Heart left ventricle (tissue), 16 donors: ENCODE results near the gene EIF4G3. TPM values are rescaled to one million over a fixed set of nuclear protein-coding genes. Genes with fewer than 3 reads are reported as not detected.

Experiments used
- ATAC-seq, 4 donors: fragments of 200-7000 bp; cut with Tn5 transposase; one replicate each; pipeline ENCODE4 v1.9.1; 2020 to 2022; ENCODE audit warnings: moderate library complexity in 4 of 4, mild to moderate bottlenecking in 3 of 4, moderate number of reproducible peaks in 1 of 4
- DNase-seq, 5 donors: peaks; one replicate each; pipeline ENCODE4 v3.0.0-alpha.2; 2020
- H3K27ac ChIP-seq, 12 donors: fragments of 200-600 bp; sonication (generic) in 4 of 12; one replicate each; pipeline versions ENCODE4 v1.5.0 to v1.8.0; 2016 to 2022; ENCODE audit warnings: mild to moderate bottlenecking in 2 of 12
- H3K27me3 ChIP-seq, 9 donors: fragments of 200-600 bp; sonication (generic) in 2 of 9; one replicate each; pipeline versions ENCODE4 v1.5.1 to v1.8.0; 2016 to 2022; ENCODE audit warnings: mild to moderate bottlenecking in 3 of 9
- H3K36me3 ChIP-seq, 9 donors: fragments of 200-600 bp; sonication (generic) in 2 of 9; one replicate each; pipeline versions ENCODE4 v1.5.0 to v1.8.0; 2018 to 2022; ENCODE audit warnings: mild to moderate bottlenecking in 2 of 9
- H3K4me1 ChIP-seq, 12 donors: fragments of 200-600 bp; sonication (generic) in 4 of 12; one replicate each; pipeline versions ENCODE4 v1.5.0 to v1.8.0; 2016 to 2022; ENCODE audit warnings: mild to moderate bottlenecking in 3 of 12
- H3K4me3 ChIP-seq, 12 donors: fragments of 200-600 bp; sonication (generic) in 4 of 12; one replicate each; pipeline versions ENCODE4 v1.5.0 to v1.8.0; 2017 to 2022; ENCODE audit warnings: mild to moderate bottlenecking in 9 of 12, moderate library complexity in 4 of 12
- H3K9me3 ChIP-seq, 12 donors: fragments of 200-600 bp; sonication (generic) in 4 of 12; one replicate each; pipeline versions ENCODE4 v1.5.0 to v1.8.0; 2016 to 2022; ENCODE audit warnings: mild to moderate bottlenecking in 1 of 12
- POLR2A ChIP-seq, 2 donors: fragments of 450-650 bp; IDR thresholded peaks; one replicate each; pipeline ENCODE4 v1.6.1; 2017; ENCODE audit warnings: antibody characterized with exemption in 2 of 2, mild to moderate bottlenecking in 2 of 2, moderate library complexity in 2 of 2
- WGBS, 4 donors: extraction: QIAGEN DNeasy Blood & Tissue Kit in 2 of 4; methylation state at CpG; one replicate each; pipeline versions ENCODE4 v1.1.5 to v1.1.7; 2013 to 2018; 5-methylcytosine and 5-hydroxymethylcytosine counted together
- intact Hi-C, 10 donors: fragments of 100-400 bp; cut with DNase I; formaldehyde crosslinking; loops; one replicate each; pipeline versions ENCODE4 v1.11.1 to v1.14.2; 2022
- polyA plus RNA-seq, 2 donors: library from polyadenylated mRNA; stranded (reverse); fragments of 200-250 nt; gene quantifications; one replicate each; pipeline ENCODE4 v1.2.3, GENCODE V29; 2013
- total RNA-seq, 9 donors: library from RNA; depleted of rRNA in 2 of 9; stranded (reverse); fragments of >200 nt in 2 of 9; fragmentation: NEBNext Ultra II Directional in 3 of 9; extraction: Animal tissue kit (Norgen Biotek cat#: 25700) in 3 of 9; gene quantifications; one replicate each; pipeline versions ENCODE4 v1.1.0 to v1.2.4, GENCODE V29; 2016 to 2023
- TF ChIP-seq, protein P1 (sequence below), 12 donors: fragments of 200-600 bp; sonication (generic) in 4 of 12; IDR thresholded peaks; one replicate each; pipeline versions ENCODE4 v1.5.0 to v1.8.0; 2018 to 2022; ENCODE audit warnings: antibody characterized with exemption in 12 of 12, mild to moderate bottlenecking in 5 of 12
- donor health status: ischemic (EF 13 %, LVEDD 7.1; RV severe dilation, severe dysfunction).
- donor health status: healthy with polysubstance abuse.
- donor health status: DM: no; HTN: yes; CAD: no.
- donor health status: DM: no; HTN: no; CAD: no.
- donor health status: ischemic (EF 25% LVEDD 6.9; RV normal size, moderate dysfunction).
- donor health status: ischemic (EF 25% LVEDD 5.7; RV mildly dilated, moderate dysfunction).
- donor health status: healthy.
- donor health status: DM: yes; HTN: yes; CAD: no.
- donor health status: ischemic (EF 35%, LVEDD 5.7; RV mildly dilated, moderate dysfunction).
- donor health status: nonischemic (EF 11% LVEDD 7.7; RV severe dilation, severe dysfunction).
- donor health status: DM: yes; HTN: yes; CAD: no.
- donor health status: PGD.
- donor health status: ischemic (EF 29% LVEDD 5.4; RV normal size, mild dysfunction).
- donor health status: nonischemic (EF 23%, LVEDD 6.1; RV moderate dilation, normal function).

Gene EIF4G3
- total and polyA plus RNA-seq, 11 donors: 14.6 to 49.0 (median 36.2) TPM

DNA sequence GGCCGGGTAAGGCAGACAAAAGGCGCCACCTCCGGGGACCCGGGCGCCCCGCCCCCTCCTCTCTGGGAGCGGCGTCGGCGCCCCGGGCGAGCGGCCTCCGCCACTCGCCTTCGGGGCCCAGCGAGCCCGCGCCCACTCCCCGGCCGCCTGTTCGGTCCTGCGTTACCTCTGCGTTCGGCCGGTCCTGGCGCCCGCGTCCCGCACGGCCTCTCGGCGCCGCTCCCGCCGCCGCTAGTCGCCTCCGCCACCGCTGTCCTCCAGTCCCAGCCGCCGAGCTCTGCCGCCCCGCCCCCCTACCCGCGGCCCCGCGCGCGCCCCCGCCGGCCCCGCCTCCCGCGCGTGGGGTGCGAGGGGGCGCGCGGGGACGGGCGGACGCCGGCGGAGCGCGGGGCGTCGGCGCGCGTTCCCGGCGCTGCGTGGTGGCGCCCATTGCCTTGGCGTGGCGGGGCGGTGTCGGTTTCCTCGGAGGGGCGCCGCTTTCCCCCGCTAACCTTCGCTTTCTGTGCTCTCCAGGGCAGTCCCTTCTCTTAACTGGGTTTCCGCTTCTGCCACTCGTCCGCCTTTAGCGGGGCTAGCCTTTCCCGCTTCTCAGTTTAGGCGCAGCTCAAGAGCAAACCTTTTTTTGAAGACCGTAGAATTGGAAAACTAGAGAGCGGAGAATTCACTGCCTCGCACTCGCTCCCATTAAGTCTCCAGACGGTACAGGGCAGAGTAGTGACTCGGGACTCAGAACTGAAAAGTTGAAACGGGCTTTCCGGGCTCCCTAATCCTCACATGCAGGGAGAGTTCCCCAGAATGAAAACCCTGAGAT is 389.5 kb downstream of the EIF4G3 start, which contains the start of gene HP1BP3:
Gene HP1BP3, minus strand, starts transcription at position 279 of the 811 bp plus-strand sequence. CDS start 6,867 bp downstream, outside the sequence.
- 0 to 1% (median 0%) methylated on average over 20 to 99 of the region's 99 CpGs for WGBS, 4 donors
- Histone ChIP-seq H3K27me3 (no peaks in the 10 kb centered on the region), H3K4me3 (peak within 1 kb of the TSS; percentile 77 to 99 (median 95)), H3K27ac (peak within 1 kb of the TSS; percentile 84 to 100 (median 98)), H3K36me3 (no peaks in the 10 kb centered on the region), H3K9me3 (no peaks in the 10 kb centered on the region), H3K4me1 (peaks cover 3 to 42% (median 26%) of the 10 kb centered on the region in 12 donors)
- peak; percentile 78 to 90 (median 85) for DNase-seq
- intact Hi-C loops: loop anchor here in 3 of 10 donors (2.0 to 10.0 kb wide), 4 partner anchors 90 to 408 kb away; partner anchors contain the start of gene EIF4G3 (in 1 of the 3)
- peak; percentile 49 to 84 (median 76) for ATAC-seq
- TF ChIP-seq, protein P1, sequence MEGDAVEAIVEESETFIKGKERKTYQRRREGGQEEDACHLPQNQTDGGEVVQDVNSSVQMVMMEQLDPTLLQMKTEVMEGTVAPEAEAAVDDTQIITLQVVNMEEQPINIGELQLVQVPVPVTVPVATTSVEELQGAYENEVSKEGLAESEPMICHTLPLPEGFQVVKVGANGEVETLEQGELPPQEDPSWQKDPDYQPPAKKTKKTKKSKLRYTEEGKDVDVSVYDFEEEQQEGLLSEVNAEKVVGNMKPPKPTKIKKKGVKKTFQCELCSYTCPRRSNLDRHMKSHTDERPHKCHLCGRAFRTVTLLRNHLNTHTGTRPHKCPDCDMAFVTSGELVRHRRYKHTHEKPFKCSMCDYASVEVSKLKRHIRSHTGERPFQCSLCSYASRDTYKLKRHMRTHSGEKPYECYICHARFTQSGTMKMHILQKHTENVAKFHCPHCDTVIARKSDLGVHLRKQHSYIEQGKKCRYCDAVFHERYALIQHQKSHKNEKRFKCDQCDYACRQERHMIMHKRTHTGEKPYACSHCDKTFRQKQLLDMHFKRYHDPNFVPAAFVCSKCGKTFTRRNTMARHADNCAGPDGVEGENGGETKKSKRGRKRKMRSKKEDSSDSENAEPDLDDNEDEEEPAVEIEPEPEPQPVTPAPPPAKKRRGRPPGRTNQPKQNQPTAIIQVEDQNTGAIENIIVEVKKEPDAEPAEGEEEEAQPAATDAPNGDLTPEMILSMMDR (IDR thresholded peaks at IDR 0.05): peak in 1 of 12 donors; percentile 4
- TF ChIP-seq POLR2A (IDR thresholded peaks at IDR 0.05): peak; percentile 13 to 34

- peaks cover 4 to 50% (median 30%) of the 10 kb centered on the region in 12 donors for H3K4me1 ChIP-seq
- intact Hi-C loops: loop anchor here in 3 of 10 donors (2.0 to 10.0 kb wide), 4 partner anchors 89 to 408 kb away; partner anchors contain the start of gene EIF4G3 (in 1 of the 3)
- H3K9me3 ChIP-seq: no peaks in the 10 kb centered on the region
These were observed 390.3 kb downstream of the EIF4G3 start for GRCh38 chr1:20786253-20787028.

DNA sequence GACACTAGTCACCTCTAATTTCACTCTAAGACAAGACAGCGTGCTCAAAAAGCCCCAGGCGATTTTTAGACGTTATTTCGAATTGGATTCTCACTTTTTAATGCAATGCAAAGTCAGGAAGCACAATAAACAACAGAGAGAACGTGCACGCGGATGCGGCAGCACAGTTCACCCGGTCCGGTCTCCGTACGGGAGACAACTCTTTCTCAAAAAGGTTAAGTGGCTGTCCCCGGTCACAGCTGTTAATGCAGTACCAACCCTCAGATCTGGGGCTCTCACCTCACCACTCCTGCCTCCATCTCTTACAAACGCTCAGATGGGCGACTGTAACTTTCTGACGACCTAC is 390.8 kb downstream of the EIF4G3 start:
- Histone ChIP-seq H3K4me1 (peaks cover 9 to 54% (median 35%) of the 10 kb centered on the region in 12 donors), H3K9me3 (no peaks in the 10 kb centered on the region), H3K27ac (peak overlapping the region; percentile 81 to 100 (median 98)), H3K27me3 (no peaks in the 10 kb centered on the region), H3K4me3 (peak overlapping the region; percentile 77 to 99 (median 95)), H3K36me3 (no peaks in the 10 kb centered on the region)
- ATAC-seq (peak in 1 of 4 donors; percentile 2), DNase-seq (peak in 1 of 5 donors; percentile 19)
- TF ChIP-seq, protein P1 (IDR thresholded peaks at IDR 0.05): no peak
- no peak for TF ChIP-seq POLR2A (IDR thresholded peaks at IDR 0.05)
- WGBS, 4 donors: 0 to 1% (median 0%) methylated on average over 16 of the region's 16 CpGs
- intact Hi-C loops: loop anchor here in 3 of 10 donors (2.0 to 10.0 kb wide), 4 partner anchors 89 to 409 kb away; partner anchors contain the start of gene EIF4G3 (in 1 of the 3)

More at GRCh38 chr1:20786253-20787028, 390.3 kb downstream of the EIF4G3 start:
- TF ChIP-seq POLR2A (IDR thresholded peaks at IDR 0.05): peak in 1 of 2 donors; percentile 79
- TF ChIP-seq, protein P1 (IDR thresholded peaks at IDR 0.05): peak in 1 of 12 donors; percentile 12
- Histone ChIP-seq H3K36me3 (no peaks in the 10 kb centered on the region), H3K27me3 (no peaks in the 10 kb centered on the region), H3K27ac (peak overlapping the region; percentile 84 to 100 (median 98)), H3K4me3 (peak overlapping the region; percentile 77 to 99 (median 95))
- DNase-seq (peak; percentile 95 to 99 (median 96)), ATAC-seq (peak; percentile 87 to 97 (median 94))
- 0 to 2% (median 1%) methylated on average over 22 to 102 of the region's 102 CpGs for WGBS, 4 donors
